Activated CD4-positive, alpha-beta T cell treated with anti-CD3 and anti-CD28 coated beads for 36 hours (primary cell): ENCODE data around the gene TMEM222. TPM values are rescaled to one million over a fixed set of nuclear protein-coding genes. Genes with fewer than 3 reads are reported as not detected.

ENCODE experiments used
- ATAC-seq: fragments of 200-7000 bp; cut with Tn5 transposase; one replicate; pipeline ENCODE4 v1.10.0; 2021; ENCODE audit warnings: mild to moderate bottlenecking, moderate library complexity
- CTCF ChIA-PET: fragments of 350-600 bp; sonication (Branson Sonifier 250); formaldehyde crosslinking; loops from one replicate; lab custom pipeline; 2021; ENCODE audit warnings: antibody characterized with exemption; lab: Charles Lee
- POLR2A ChIA-PET: fragments of 350-600 bp; sonication (Branson Sonifier 250); formaldehyde crosslinking; loops from one replicate; lab custom pipeline; 2021; ENCODE audit warnings: antibody characterized with exemption, inconsistent platforms; lab: Charles Lee
- DNase-seq: peaks from one replicate; pipeline ENCODE4 v3.0.0-alpha.2; 2020
- H3K27ac Mint-ChIP-seq: one replicate; pipeline ENCODE4 v1.8.0; 2021; ENCODE audit warnings: mixed read lengths
- H3K27me3 Mint-ChIP-seq: one replicate; pipeline ENCODE4 v1.8.0; 2021; ENCODE audit warnings: mixed read lengths
- H3K36me3 Mint-ChIP-seq: one replicate; pipeline ENCODE4 v1.8.0; 2021; ENCODE audit warnings: low read depth, mixed read lengths
- H3K4me1 Mint-ChIP-seq: one replicate; pipeline ENCODE4 v1.8.0; 2021; ENCODE audit warnings: mixed read lengths
- H3K4me3 Mint-ChIP-seq: one replicate; pipeline ENCODE4 v1.8.0; 2021; ENCODE audit warnings: mild to moderate bottlenecking, moderate library complexity, mixed read lengths
- H3K9me3 Mint-ChIP-seq: one replicate; pipeline ENCODE4 v1.8.0; 2021; ENCODE audit warnings: low read depth, mixed read lengths
- intact Hi-C, 2 experiments: fragments of 100-400 bp; cut with DNase I in 1 of 2; cut with micrococcal nuclease in 1 of 2; formaldehyde crosslinking; loops; one replicate each; pipeline versions ENCODE4 v1.14.2 to v1.15.1; 2022 to 2024; cut with DNase I, micrococcal nuclease
- total RNA-seq, 2 experiments: library from RNA; stranded (reverse); gene quantifications; one replicate each; pipeline ENCODE4 v1.2.3, GENCODE V29; 2021

TMEM222 gene
- total RNA-seq, 2 experiments from 2014 or later: 27.5 to 31.2 TPM

DNA sequence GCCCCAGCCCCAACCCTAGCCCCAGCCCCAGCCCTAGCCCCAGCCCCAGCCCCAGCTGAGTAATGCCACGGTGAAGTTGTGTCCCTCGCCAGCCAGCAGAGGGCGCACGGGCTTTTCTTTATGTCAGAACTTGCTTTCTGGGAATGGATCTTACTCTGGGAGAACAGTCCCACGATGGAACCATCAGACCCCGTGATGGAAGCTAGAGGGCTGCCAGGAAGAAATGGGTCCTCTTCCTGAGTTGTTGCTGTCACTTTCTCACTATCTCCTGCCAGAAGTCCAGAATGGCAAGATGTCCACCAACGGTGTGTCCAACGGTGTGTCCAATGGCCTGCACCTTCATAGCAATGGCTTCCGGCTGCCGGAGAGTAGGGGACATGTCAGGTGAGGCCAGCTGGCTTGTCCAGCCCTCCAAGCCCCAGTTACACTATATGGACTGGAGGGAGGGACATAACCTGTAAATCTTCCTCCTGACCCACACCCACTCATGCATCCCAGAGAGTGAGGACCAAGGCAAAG, 25.1 kb upstream of the TMEM222 start:
- peaks cover 5% of the 10 kb centered on the region for H3K36me3 Mint-ChIP-seq
- H3K4me3 Mint-ChIP-seq: no peak overlapping the region
- H3K4me1 Mint-ChIP-seq: no peaks in the 10 kb centered on the region
- CTCF ChIA-PET: interaction anchor here (0.6 to 10.8 kb wide), 49 partner anchors 8 to 1519 kb away, joined by 3 to 192 read pairs (median 4); partner anchors contain the start of genes AHDC1, CD164L2 and GPR3
- DNase-seq (peak; percentile 84), ATAC-seq (peak; percentile 82)
- no peaks in the 10 kb centered on the region for H3K27me3 Mint-ChIP-seq
- no peaks in the 10 kb centered on the region for H3K9me3 Mint-ChIP-seq
- intact Hi-C loops: loop anchor here (1.0 to 2.0 kb wide), 3 partner anchors 91 to 366 kb away; no protein-coding TSS in a partner anchor
- no peak overlapping the region for H3K27ac Mint-ChIP-seq
- POLR2A ChIA-PET: no interaction called here

DNA sequence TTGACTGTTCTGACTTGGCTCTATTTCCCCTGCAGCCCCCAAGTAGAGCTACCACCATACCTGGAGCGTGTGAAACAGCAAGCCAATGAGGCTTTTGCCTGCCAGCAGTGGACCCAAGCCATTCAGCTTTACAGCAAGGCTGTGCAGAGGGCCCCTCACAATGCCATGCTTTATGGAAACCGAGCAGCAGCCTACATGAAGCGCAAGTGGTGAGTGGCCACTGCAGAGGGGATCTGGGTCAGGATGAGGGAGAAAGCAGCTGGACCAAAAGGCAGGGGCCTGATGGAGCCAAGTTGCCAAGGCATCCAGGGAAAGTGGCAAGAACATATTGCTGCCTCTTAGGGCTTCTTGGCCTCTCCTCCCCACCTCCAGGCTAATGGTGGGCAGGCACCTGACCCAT, 24.1 kb upstream of the TMEM222 start:
- intact Hi-C loops: loop anchor here in 1 of 2 experiments (2.0 kb wide), 1 partner anchor 309 kb away; no protein-coding TSS in a partner anchor
- CTCF ChIA-PET: interaction anchor here (0.7 to 10.8 kb wide), 19 partner anchors 10 to 407 kb away, joined by 3 to 192 read pairs (median 7); partner anchors contain the start of genes AHDC1, CD164L2 and GPR3
- Mint-ChIP-seq H3K36me3 (peaks cover 3% of the 10 kb centered on the region), H3K4me3 (no peak overlapping the region), H3K4me1 (no peaks in the 10 kb centered on the region), H3K9me3 (no peaks in the 10 kb centered on the region), H3K27me3 (no peaks in the 10 kb centered on the region), H3K27ac (no peak overlapping the region)
- no peak for DNase-seq
- no peak for ATAC-seq
- POLR2A ChIA-PET: no interaction called here

DNA sequence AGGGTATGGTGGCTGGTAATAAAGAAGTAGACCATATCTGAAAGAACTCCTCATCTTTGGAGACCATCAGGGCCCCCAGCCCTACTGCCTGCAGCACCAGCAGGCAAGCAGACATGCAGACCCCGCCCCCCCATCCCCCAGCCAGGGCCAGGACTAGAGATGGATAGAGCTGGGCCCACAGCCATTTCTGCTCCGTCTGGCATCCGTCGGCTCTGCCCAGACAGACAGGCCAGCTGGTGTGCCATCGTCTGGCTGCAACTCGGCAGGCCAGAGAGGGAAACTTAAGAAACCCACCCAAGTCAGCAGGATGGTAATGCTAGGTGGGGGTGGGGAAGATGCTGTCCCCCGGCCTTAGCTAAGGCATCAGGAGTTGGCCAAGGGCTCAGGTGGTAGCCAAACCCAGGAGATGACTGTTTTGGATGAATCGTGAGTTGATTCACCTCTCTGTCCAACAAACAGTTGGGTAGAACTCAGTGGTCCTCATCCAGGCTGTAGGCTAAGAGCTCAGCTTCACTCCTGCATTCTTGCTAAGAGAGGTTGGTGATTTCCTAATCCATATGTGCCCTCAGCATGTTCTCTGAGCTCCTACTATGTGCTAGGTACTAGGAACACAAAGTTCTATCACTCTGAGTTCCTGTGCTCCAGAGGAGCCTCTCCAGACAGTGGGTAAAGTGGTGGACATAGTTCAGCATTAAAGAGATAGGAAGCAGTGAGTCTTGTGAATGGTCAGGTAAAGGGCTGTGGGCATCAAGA, 23.2 kb upstream of the TMEM222 start:
- no peak for DNase-seq
- Mint-ChIP-seq H3K27ac (no peak overlapping the region), H3K9me3 (no peaks in the 10 kb centered on the region), H3K4me1 (no peaks in the 10 kb centered on the region), H3K36me3 (no peaks in the 10 kb centered on the region), H3K4me3 (no peak overlapping the region), H3K27me3 (no peaks in the 10 kb centered on the region)
- POLR2A ChIA-PET: no interaction called here
- no peak for ATAC-seq
- CTCF ChIA-PET: interaction anchor here (0.6 to 10.8 kb wide), 17 partner anchors 9 to 1266 kb away, joined by 3 to 192 read pairs (median 4); partner anchors contain the start of genes AHDC1, CD164L2 and GPR3
- intact Hi-C loops: no loop called here

DNA sequence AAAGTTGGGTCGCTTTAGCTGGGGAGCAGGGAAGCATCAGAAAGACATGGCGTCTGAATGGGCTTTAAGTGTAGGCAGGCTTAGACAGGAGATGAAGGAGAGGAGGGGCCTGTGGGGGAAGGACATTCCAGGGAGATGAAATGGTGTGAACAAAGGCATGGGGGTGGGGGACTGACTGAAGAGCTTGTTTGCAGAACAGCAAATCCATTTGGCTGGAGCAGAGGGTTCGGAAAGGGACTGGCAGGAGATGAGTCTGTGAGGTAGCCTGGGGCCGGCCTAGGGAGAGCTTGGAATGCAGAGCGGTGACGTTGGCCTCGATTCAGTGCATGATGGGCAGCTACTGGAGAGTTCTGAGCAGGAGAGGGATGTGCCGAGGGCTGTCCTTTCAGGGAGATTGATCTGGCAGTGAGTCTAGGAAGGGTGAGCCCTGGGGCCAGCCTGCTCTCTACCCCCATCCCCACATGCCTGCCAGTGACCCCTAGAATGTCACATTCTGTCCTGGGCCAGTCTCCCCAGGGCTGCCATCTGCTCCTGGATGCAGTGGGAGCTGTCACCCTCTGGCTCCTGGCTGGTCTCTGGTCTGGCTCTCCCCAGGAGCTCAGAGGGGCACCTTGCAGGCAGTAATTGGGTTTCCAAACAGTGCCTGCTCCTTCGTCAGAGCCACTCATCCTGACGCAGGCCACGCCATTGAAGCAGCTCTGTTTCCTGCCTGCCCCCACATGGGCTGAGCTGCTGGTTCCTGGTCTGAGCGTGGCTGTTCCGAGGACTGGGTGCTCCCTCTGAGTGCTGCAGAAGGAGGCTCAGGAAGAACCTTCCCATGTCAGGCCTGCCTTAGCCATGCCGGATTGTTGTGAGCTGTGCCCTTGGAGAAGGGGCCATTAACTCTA, 22.3 kb upstream of the TMEM222 start:
- Mint-ChIP-seq H3K9me3 (no peaks in the 10 kb centered on the region), H3K4me3 (no peak overlapping the region), H3K27me3 (no peaks in the 10 kb centered on the region), H3K27ac (no peak overlapping the region), H3K4me1 (no peaks in the 10 kb centered on the region), H3K36me3 (no peaks in the 10 kb centered on the region)
- POLR2A ChIA-PET: no interaction called here
- intact Hi-C loops: loop anchor here in 1 of 2 experiments (1.0 kb wide), 4 partner anchors 58 to 307 kb away; no protein-coding TSS in a partner anchor
- no peak for ATAC-seq
- CTCF ChIA-PET: interaction anchor here (0.6 to 10.8 kb wide), 27 partner anchors 9 to 379 kb away, joined by 3 to 192 read pairs (median 5); partner anchors contain the start of genes AHDC1, CD164L2, GPR3 and SYTL1
- DNase-seq: no peak

DNA sequence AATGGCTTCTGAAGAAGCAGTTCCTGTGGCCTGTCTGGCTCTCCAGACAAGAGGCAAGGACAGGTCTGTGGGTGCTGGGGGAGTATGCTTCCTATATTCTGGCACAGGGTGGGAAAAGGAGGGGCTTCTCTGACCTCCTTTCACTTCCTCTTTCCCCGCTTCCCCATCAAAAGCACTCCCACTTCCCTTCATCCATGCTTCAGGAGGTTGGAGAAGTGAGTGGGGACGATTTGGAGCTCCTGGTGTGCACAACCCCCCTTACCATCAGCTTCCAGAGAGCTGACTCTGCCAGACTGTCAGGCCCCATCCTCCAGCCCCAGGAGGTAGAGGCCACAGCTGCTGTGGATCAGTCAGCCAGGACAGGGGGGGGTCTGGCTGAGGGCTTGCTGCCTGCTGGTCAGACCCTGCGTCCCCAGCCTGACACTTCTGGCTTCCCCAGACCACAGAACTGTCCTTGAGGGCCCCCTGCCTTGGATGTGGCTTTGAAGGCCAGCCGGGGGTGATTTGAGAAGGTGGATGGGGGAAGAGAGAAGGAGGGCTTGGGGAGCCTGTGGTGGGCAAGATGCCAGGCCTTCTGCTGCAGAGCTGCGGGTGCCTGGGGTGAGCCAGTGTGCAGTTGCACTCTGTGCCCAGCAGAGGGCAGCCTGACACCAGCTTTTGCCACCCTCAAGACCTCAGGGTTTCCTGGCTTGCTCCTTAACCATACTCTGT, 21.5 kb upstream of the TMEM222 start:
- H3K27me3 Mint-ChIP-seq: no peaks in the 10 kb centered on the region
- ChIA-PET CTCF (interaction anchor here (0.5 to 10.8 kb wide), 36 partner anchors 8 to 361 kb away, joined by 3 to 192 read pairs (median 4); partner anchors contain the start of genes AHDC1, CD164L2, GPR3 and SYTL1), POLR2A (interaction anchor here (0.7 kb wide), 1 partner anchor 91 kb away, joined by 4 read pairs; no protein-coding TSS in a partner anchor)
- ATAC-seq: peak; percentile 92
- DNase-seq: peak; percentile 86
- intact Hi-C loops: loop anchor here (1.0 kb wide), 4 partner anchors 57 to 306 kb away; no protein-coding TSS in a partner anchor
- no peaks in the 10 kb centered on the region for H3K9me3 Mint-ChIP-seq
- H3K36me3 Mint-ChIP-seq: no peaks in the 10 kb centered on the region
- H3K4me1 Mint-ChIP-seq: no peaks in the 10 kb centered on the region
- no peak overlapping the region for H3K27ac Mint-ChIP-seq
- H3K4me3 Mint-ChIP-seq: no peak overlapping the region

DNA sequence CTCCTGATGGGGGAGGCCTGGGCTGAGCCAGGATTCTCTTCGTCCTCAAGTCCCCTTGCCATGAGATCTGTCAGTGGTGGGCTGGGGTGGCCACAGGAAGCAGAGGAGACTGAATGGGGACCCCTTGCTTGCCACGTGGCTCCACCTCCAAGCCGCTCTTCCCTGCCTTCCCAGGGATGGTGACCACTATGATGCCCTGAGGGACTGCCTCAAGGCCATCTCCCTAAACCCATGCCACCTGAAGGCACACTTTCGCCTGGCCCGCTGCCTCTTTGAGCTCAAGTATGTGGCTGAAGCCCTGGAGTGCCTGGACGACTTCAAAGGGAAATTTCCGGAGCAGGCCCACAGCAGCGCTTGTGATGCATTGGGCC, 20.9 kb upstream of the TMEM222 start:
- no peak overlapping the region for H3K27ac Mint-ChIP-seq
- DNase-seq: no peak
- CTCF ChIA-PET: interaction anchor here (0.5 to 10.8 kb wide), 34 partner anchors 9 to 361 kb away, joined by 3 to 192 read pairs (median 4); partner anchors contain the start of genes AHDC1, CD164L2, GPR3 and SYTL1
- no peaks in the 10 kb centered on the region for H3K27me3 Mint-ChIP-seq
- no peak overlapping the region for H3K4me3 Mint-ChIP-seq
- H3K9me3 Mint-ChIP-seq: no peaks in the 10 kb centered on the region
- POLR2A ChIA-PET: interaction anchor here (0.7 kb wide), 1 partner anchor 90 kb away, joined by 4 read pairs; no protein-coding TSS in a partner anchor
- no peaks in the 10 kb centered on the region for H3K4me1 Mint-ChIP-seq
- ATAC-seq: no peak
- H3K36me3 Mint-ChIP-seq: no peaks in the 10 kb centered on the region
- intact Hi-C loops: loop anchor here in 1 of 2 experiments (1.0 kb wide), 1 partner anchor 87 kb away; no protein-coding TSS in a partner anchor

DNA sequence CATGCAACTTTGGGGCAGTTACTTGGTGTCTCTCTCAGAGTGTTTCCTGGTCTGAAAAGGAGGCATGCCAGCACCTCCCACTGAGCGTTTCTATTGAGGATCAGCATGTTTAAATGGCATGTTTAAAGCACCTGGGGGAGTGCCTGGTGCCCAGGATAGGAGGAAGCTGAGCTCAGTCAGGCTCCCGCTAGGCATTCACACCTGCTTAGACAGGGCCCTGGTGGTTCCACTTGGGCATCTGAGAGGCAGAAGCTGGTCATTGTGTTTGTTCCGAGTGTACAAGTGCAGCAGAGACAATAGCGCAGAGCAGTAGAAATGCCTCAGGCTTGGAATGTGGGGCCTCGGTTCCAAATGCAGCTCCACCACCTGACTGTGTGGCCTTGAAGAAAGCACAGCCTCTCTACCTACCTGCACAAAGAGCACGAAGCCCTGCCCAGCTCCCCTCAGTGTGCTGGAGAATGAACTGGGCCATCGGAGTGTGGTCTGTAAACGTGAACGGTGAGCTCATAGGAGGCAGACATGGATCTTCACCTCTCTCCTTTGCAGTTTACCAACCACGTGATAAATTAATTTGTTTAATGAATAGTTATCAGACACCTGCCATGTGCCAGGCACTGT, 20.3 kb upstream of the TMEM222 start:
- no peaks in the 10 kb centered on the region for H3K27me3 Mint-ChIP-seq
- ChIA-PET CTCF (interaction anchor here (0.5 to 10.8 kb wide), 19 partner anchors 9 to 369 kb away, joined by 3 to 192 read pairs (median 9); partner anchors contain the start of genes AHDC1, CD164L2 and GPR3), POLR2A (no interaction called here)
- H3K4me3 Mint-ChIP-seq: no peak overlapping the region
- ATAC-seq: no peak
- H3K27ac Mint-ChIP-seq: no peak overlapping the region
- no peaks in the 10 kb centered on the region for H3K4me1 Mint-ChIP-seq
- intact Hi-C loops: loop anchor here in 1 of 2 experiments (1.0 kb wide), 1 partner anchor 87 kb away; no protein-coding TSS in a partner anchor
- H3K9me3 Mint-ChIP-seq: no peaks in the 10 kb centered on the region
- DNase-seq: no peak
- H3K36me3 Mint-ChIP-seq: no peaks in the 10 kb centered on the region

DNA sequence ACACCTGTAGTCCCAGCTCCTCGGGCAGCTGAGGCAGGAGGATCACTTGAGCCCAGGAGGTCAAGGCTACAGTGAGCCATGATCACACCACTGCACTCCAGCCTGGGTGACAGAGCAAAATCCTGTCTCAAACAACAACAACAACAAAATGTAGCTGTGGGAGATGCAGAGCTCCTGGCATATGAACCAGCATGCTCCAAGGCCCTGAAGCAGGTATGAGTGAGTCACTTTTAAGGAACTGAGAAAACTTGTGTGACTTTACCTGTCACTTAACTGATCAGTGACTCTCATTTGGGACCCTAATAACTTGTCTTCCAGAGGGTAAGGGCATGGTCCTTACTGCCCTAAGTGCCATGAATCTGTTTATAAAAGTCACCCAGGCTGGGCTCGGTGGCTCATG, 19.4 kb upstream of the TMEM222 start:
- intact Hi-C loops: no loop called here
- ChIA-PET POLR2A (no interaction called here), CTCF (interaction anchor here (0.7 to 10.8 kb wide), 12 partner anchors 17 to 395 kb away, joined by 3 to 192 read pairs (median 12); partner anchors contain the start of genes AHDC1, CD164L2 and GPR3)
- DNase-seq: no peak
- Mint-ChIP-seq H3K4me1 (no peaks in the 10 kb centered on the region), H3K36me3 (no peaks in the 10 kb centered on the region), H3K27me3 (no peaks in the 10 kb centered on the region), H3K9me3 (no peaks in the 10 kb centered on the region), H3K4me3 (no peak overlapping the region), H3K27ac (no peak overlapping the region)
- no peak for ATAC-seq

DNA sequence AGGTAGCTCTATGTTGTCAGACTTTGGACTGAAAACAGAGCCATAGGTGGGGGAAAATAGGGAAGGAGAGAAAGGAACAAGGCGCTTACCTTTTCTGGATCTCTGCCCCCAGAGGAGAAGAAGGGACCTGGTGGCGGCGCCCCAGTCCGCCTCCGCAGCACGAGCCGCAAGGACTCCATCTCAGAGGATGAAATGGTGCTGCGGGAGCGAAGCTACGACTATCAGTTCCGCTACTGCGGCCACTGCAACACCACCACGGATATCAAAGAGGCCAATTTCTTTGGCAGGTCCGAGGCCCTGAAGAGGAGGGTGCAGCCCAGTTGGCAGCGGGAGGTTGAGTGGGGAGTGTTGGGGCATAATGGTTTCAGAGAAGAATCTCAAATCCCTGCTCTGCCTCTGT, 18.5 kb upstream of the TMEM222 start:
- ChIA-PET POLR2A (no interaction called here), CTCF (interaction anchor here (0.6 to 8.9 kb wide), 6 partner anchors 9 to 396 kb away, joined by 3 to 192 read pairs (median 28); partner anchors contain the start of genes AHDC1, CD164L2 and GPR3)
- intact Hi-C loops: no loop called here
- no peak for DNase-seq
- no peaks in the 10 kb centered on the region for H3K4me1 Mint-ChIP-seq
- H3K27ac Mint-ChIP-seq: no peak overlapping the region
- H3K9me3 Mint-ChIP-seq: no peaks in the 10 kb centered on the region
- H3K36me3 Mint-ChIP-seq: no peaks in the 10 kb centered on the region
- H3K4me3 Mint-ChIP-seq: no peak overlapping the region
- H3K27me3 Mint-ChIP-seq: no peaks in the 10 kb centered on the region
- no peak for ATAC-seq

DNA sequence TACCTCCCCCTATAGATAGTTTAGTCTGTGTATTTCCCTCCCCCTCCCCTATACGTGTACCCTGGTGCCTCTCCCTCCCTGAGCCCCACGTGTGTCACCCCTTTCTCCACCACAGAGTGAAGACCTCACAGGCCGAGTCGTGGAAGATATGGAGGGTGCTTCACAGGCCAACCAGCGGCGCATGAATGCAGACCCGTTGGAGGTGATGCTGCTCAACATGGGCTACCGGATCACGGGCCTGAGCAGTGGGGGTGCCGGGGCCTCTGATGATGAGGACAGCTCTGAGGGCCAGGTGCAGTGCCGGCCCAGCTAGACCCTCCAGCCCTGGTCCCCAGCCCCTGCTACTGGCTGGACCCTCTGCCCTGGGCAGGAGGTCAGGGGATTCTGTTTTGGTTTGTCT, 15.9 kb upstream of the TMEM222 start:
- no peaks in the 10 kb centered on the region for H3K27me3 Mint-ChIP-seq
- H3K36me3 Mint-ChIP-seq: no peaks in the 10 kb centered on the region
- ATAC-seq (no peak), DNase-seq (no peak)
- intact Hi-C loops: no loop called here
- H3K27ac Mint-ChIP-seq: no peak overlapping the region
- no peak overlapping the region for H3K4me3 Mint-ChIP-seq
- H3K4me1 Mint-ChIP-seq: no peaks in the 10 kb centered on the region
- CTCF ChIA-PET: interaction anchor here (0.6 to 4.4 kb wide), 4 partner anchors 10 to 340 kb away, joined by 3 to 39 read pairs (median 4); no protein-coding TSS in a partner anchor
- H3K9me3 Mint-ChIP-seq: no peaks in the 10 kb centered on the region
- POLR2A ChIA-PET: no interaction called here
